K562 (cell line): Measurements from ENCODE around the gene SLC6A9. TPM values are rescaled to one million over a fixed set of nuclear protein-coding genes. Genes with fewer than 3 reads are reported as not detected.

Source experiments
- ARID3A ChIP-seq: IDR thresholded peaks from 2 replicates; pipeline ENCODE4 v1.6.1; 2012; ENCODE audit warnings: low read depth, low read length, improper control_type of control experiment, borderline replicate concordance
- CAMTA2 ChIP-seq: fragments of 250-450 bp; sonication (Bioruptor Pico); conservative IDR thresholded peaks from 2 replicates; pipeline ENCODE4 v1.5.1; 2022
- CBX3 ChIP-seq, 2 experiments: IDR thresholded peaks; 1 replicate in 1 of 2; 2 replicates in 1 of 2; pipeline ENCODE4 v1.6.1; 2012; ENCODE audit warnings: inconsistent platforms in 2 of 2, low read length in 2 of 2, borderline replicate concordance in 1 of 2, control low read depth in 1 of 2
- CEBPB ChIP-seq: fragments of 450-650 bp; IDR thresholded peaks from 2 replicates; pipeline ENCODE4 v1.6.1; 2016; ENCODE audit warnings: missing genetic modification characterization, missing compliant biosample characterization
- GATAD2B ChIP-seq: fragments of 450-650 bp; IDR thresholded peaks from 2 replicates; pipeline ENCODE4 v1.6.1; 2017; ENCODE audit warnings: mild to moderate bottlenecking, borderline replicate concordance
- GTF2E2 ChIP-seq: fragments of 200-800 bp; sonication (Bioruptor generic); IDR thresholded peaks from 2 replicates; pipeline ENCODE4 v1.6.1; 2016; ENCODE audit warnings: missing genetic modification characterization, missing compliant biosample characterization
- HDGF ChIP-seq: fragments of 450-650 bp; IDR thresholded peaks from 2 replicates; pipeline ENCODE4 v1.6.1; 2016
- HMBOX1 ChIP-seq: sonication (generic); IDR thresholded peaks from 2 replicates; pipeline ENCODE4 v1.6.1; 2016
- KHSRP ChIP-seq: fragments of 450-650 bp; IDR thresholded peaks from 2 replicates; pipeline ENCODE4 v1.6.1; 2017
- MYNN ChIP-seq, 2 experiments: sonication (generic); formaldehyde crosslinking in 1 of 2; IDR thresholded peaks; 2 replicates each; pipeline versions ENCODE4 v1.5.0 to v1.6.1; 2016 to 2020; ENCODE audit warnings: antibody characterized with exemption in 1 of 2, missing genetic modification reagents in 1 of 2
- NBN ChIP-seq: fragments of 450-650 bp; IDR thresholded peaks from 2 replicates; pipeline ENCODE4 v1.6.1; 2016; ENCODE audit warnings: low read depth, mild to moderate bottlenecking
- POLR3A ChIP-seq: IDR thresholded peaks from 2 replicates; pipeline ENCODE4 v1.6.1; 2011; ENCODE audit warnings: borderline replicate concordance, mild to moderate bottlenecking, moderate library complexity; ENCODE audit not compliant: insufficient read length, insufficient read depth; ENCODE audit errors: extremely low read depth
- RBM39 ChIP-seq: fragments of 200-400 bp; formaldehyde crosslinking; optimal IDR thresholded peaks from 2 replicates; pipeline ENCODE3; 2018; ENCODE audit warnings: low read depth, low read length
- STAT5B ChIP-seq: fragments of 250-450 bp; sonication (Bioruptor Pico); IDR thresholded peaks from 2 replicates; pipeline ENCODE4 v1.8.0; 2021; ENCODE audit warnings: mild to moderate bottlenecking, inconsistent platforms
- ZKSCAN3 ChIP-seq: fragments of 250-450 bp; sonication (Bioruptor Pico); IDR thresholded peaks from 2 replicates; pipeline ENCODE4 v1.4.0; 2020
- ZNF507 ChIP-seq: conservative IDR thresholded peaks from 2 replicates; pipeline ENCODE4 v1.6.1; 2017; ENCODE audit warnings: missing genetic modification characterization, missing compliant biosample characterization
- polyA plus RNA-seq, 8 experiments: library from polyadenylated mRNA; depleted of rRNA in 4 of 8; stranded (reverse) in 5 of 8; unstranded in 3 of 8; fragments of >200 nt; fragmentation: Nextera tagmentation in 2 of 8; fragmentation: Illumina TruSeq in 1 of 8; extraction: Ambion mirVana in 2 of 8; extraction: Trizol in 1 of 8; gene quantifications; 2 replicates each; pipeline versions ENCODE4 v1.2.1 to v1.2.3, GENCODE V29; 2011 to 2014; ENCODE audit warnings: inconsistent platforms in 1 of 8, missing spikeins in 1 of 8
- total RNA-seq, 7 experiments: library from RNA; depleted of rRNA in 6 of 7; stranded (reverse); fragments of >200 nt in 6 of 7; fragmentation: Illumina TruSeq in 2 of 7; extraction: Trizol in 2 of 7; gene quantifications; 2 replicates each; pipeline versions ENCODE4 v1.2.1 to v1.2.3, GENCODE V29; 2011 to 2021; ENCODE audit warnings: low replicate concordance in 1 of 7
- TF ChIP-seq, protein P1 (sequence below): sonication (generic); formaldehyde crosslinking; IDR thresholded peaks from 2 replicates; pipeline ENCODE4 v1.9.0; 2022; ENCODE audit warnings: mild to moderate bottlenecking, missing genetic modification reagents
- TF ChIP-seq, protein P2 (sequence below): sonication (generic); formaldehyde crosslinking; IDR thresholded peaks from 2 replicates; pipeline ENCODE4 v1.8.0; 2022; ENCODE audit warnings: missing genetic modification reagents, mild to moderate bottlenecking, moderate library complexity, borderline replicate concordance

The SLC6A9 gene
- total and polyA plus RNA-seq, 9 of the 15 experiments (the other 6 are each of a cell fraction or from before 2014, with no cell fraction given), result 0.17 to 18.7 (median 2.9) TPM

- no peak for TF ChIP-seq CAMTA2 (CRISPR knock-in tag)
- TF ChIP-seq HDGF, result no peak
- TF ChIP-seq NBN, result no peak
- no peak for TF ChIP-seq CBX3 (IDR thresholded peaks at IDR 0.05; ENCODE audit: borderline replicate concordance in 1 of 2, low read length in 2 of 2)
- TF ChIP-seq GTF2E2, result peak; percentile 80
- TF ChIP-seq ZNF507 (tag), result no peak
- TF ChIP-seq, protein P1, sequence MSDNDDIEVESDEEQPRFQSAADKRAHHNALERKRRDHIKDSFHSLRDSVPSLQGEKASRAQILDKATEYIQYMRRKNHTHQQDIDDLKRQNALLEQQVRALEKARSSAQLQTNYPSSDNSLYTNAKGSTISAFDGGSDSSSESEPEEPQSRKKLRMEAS, result no peak
- no peak for TF ChIP-seq GATAD2B
- no peak for TF ChIP-seq MYNN (IDR thresholded peaks at IDR 0.05)
- no peak for TF ChIP-seq MYNN (CRISPR knock-in tag; IDR thresholded peaks at IDR 0.05)
- no peak for TF ChIP-seq ZKSCAN3 (CRISPR knock-in tag)
- no peak for TF ChIP-seq ARID3A
- TF ChIP-seq KHSRP, result no peak
- TF ChIP-seq POLR3A, result no peak
- TF ChIP-seq, protein P2, sequence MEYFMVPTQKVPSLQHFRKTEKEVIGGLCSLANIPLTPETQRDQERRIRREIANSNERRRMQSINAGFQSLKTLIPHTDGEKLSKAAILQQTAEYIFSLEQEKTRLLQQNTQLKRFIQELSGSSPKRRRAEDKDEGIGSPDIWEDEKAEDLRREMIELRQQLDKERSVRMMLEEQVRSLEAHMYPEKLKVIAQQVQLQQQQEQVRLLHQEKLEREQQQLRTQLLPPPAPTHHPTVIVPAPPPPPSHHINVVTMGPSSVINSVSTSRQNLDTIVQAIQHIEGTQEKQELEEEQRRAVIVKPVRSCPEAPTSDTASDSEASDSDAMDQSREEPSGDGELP (CRISPR knock-in tag), result no peak; the same call in 1 of the 2 replicates
- no peak for TF ChIP-seq RBM39
- TF ChIP-seq CEBPB (tag), result no peak
- TF ChIP-seq HMBOX1, result no peak
- no peak for TF ChIP-seq STAT5B (CRISPR knock-in tag)
Measured at GRCh38 chr1:43975249-43975961, 55.9 kb downstream of the SLC6A9 start (continued).
